Endothelial cell of umbilical vein (primary cell): Measurements from ENCODE around the gene AGPS.

Source experiments
- CTCF ChIP-seq, 2 donors: IDR thresholded peaks; 1 replicate in 1 of 2; 2 replicates in 1 of 2; pipeline ENCODE4 v1.5.1; 2011; ENCODE audit warnings: low read length in 2 of 2, mild to moderate bottlenecking in 2 of 2, moderate library complexity in 2 of 2, control low read depth in 1 of 2, inconsistent platforms in 1 of 2, low read depth in 1 of 2; ENCODE audit not compliant: insufficient read depth in 1 of 2; ENCODE audit errors: extremely low read depth in 1 of 2
- EZH2 ChIP-seq: IDR thresholded peaks from 2 replicates; pipeline ENCODE4 v1.6.1; 2012; ENCODE audit warnings: borderline replicate concordance, low read depth, mild to moderate bottlenecking, moderate library complexity, low read length, inconsistent platforms; ENCODE audit not compliant: severe bottlenecking
- FOS ChIP-seq: IDR thresholded peaks from 2 replicates; pipeline ENCODE4 v1.6.1; 2011; ENCODE audit warnings: mild to moderate bottlenecking, low read length, moderate library complexity, borderline replicate concordance; ENCODE audit not compliant: insufficient read depth
- GATA2 ChIP-seq: IDR thresholded peaks from 2 replicates; pipeline ENCODE4 v1.7.0; 2011; ENCODE audit warnings: low read depth, mild to moderate bottlenecking, moderate library complexity, mixed read lengths, low read length; ENCODE audit not compliant: insufficient read length, insufficient read depth
- JUN ChIP-seq: IDR thresholded peaks from 2 replicates; pipeline ENCODE4 v1.6.1; 2011; ENCODE audit warnings: borderline replicate concordance, low read depth; ENCODE audit not compliant: insufficient read length, insufficient read depth
- MYC ChIP-seq: IDR thresholded peaks from one replicate; pipeline ENCODE4 v1.6.1; 2011; ENCODE audit warnings: mild to moderate bottlenecking, low read depth, low read length
- POLR2A ChIP-seq: IDR thresholded peaks from 2 replicates; pipeline ENCODE4 v1.6.1; 2012; ENCODE audit warnings: low read depth, mild to moderate bottlenecking, control low read depth, low read length
- POLR2AphosphoS5 ChIP-seq: IDR thresholded peaks from 2 replicates; pipeline ENCODE4 v1.6.1; 2012; ENCODE audit warnings: low read depth, mild to moderate bottlenecking, control low read depth, low read length, moderate library complexity; ENCODE audit not compliant: insufficient read depth
- TF ChIP-seq, protein P1 (sequence below): IDR thresholded peaks from 2 replicates; pipeline ENCODE4 v1.6.1; 2011; ENCODE audit not compliant: insufficient read depth, insufficient read length

DNA sequence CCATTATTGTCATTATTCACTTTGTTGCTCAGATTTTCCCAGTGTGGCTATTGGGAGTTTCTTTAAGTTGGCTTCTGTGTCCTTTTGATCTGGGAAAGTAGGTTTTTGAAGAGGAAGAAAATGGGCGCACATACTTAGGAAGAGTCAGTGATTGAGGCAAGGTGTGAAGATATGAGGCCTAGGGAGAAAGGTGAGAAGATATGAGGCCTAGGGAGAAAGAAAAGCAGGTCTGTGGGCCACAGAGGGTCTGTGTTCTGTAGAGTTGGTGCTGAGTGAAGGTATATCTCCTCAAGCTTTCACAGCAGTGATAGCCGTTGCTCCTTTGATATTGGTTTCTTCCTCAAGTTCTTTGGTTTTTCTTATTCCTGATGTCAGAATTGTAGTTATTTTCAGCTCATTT is 126.2 kb downstream of the AGPS start:
- no peak for TF ChIP-seq CTCF (IDR thresholded peaks at IDR 0.05; ENCODE audit: extremely low read depth in 1 of 2, insufficient read depth in 1 of 2, low read depth in 1 of 2, low read length in 2 of 2)
- TF ChIP-seq EZH2: no peak
- TF ChIP-seq GATA2: no peak
- no peak for TF ChIP-seq POLR2A
- no peak for TF ChIP-seq POLR2AphosphoS5
- TF ChIP-seq MYC: no peak
- TF ChIP-seq FOS: no peak
- TF ChIP-seq JUN: no peak
- TF ChIP-seq, protein P1, sequence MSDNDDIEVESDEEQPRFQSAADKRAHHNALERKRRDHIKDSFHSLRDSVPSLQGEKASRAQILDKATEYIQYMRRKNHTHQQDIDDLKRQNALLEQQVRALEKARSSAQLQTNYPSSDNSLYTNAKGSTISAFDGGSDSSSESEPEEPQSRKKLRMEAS: no peak
